Cardiac fibroblast (primary cell): ENCODE results near the gene FCHSD2.

Experiments
- DNase-seq, 2 donors: peaks; one replicate each; pipeline versions ENCODE4 v3.0.0 to v3.0.0-alpha.2; 2010; ENCODE audit warnings: low read depth in 2 of 2
- H3K4me3 ChIP-seq, 2 donors: replicated peaks in 1 of 2; 1 replicate in 1 of 2; 2 replicates in 1 of 2; pipeline ENCODE4 v1.5.1; 2011; ENCODE audit warnings: low read depth in 2 of 2, low read length in 2 of 2, mild to moderate bottlenecking in 2 of 2, moderate library complexity in 1 of 2
- TF ChIP-seq, protein P1 (sequence below): IDR thresholded peaks from one replicate; pipeline ENCODE4 v1.5.1; 2011; ENCODE audit warnings: low read depth, mild to moderate bottlenecking, low read length, inconsistent platforms

The FCHSD2 gene

DNA sequence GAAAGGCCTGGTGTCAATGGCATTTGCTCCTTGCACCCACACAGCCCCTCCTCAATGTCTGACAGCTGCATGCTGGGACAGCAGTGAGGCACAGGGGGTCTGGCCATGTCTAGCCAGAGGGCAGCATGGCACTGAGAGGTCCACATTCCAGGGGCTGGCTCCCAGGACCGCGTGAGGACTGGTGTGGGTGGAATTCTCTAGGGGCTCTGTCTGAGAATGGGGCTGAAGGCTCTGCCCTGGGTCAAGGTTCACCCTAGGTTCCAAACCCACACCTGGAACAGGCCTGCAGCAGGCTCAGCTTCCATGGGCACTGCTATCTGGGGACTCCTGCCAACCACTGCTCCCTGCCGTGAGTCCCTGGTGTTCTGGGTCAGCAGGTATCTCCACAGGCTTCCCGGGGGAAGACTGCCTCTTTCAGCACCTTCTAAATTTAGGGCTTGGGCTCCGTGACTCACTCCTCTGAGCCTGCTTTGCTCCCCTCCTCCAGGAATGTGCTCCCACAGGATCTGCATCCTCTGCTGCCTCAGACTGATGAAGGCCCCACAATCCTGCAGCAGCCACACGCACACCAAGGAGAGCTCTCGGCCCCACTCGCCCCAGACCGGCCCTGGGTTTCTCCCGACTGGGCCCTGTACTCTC is 352.5 kb downstream of the FCHSD2 start:
- DNase-seq: peak; percentile 42 to 74
- H3K4me3 ChIP-seq: no peak overlapping the region
- TF ChIP-seq, protein P1, sequence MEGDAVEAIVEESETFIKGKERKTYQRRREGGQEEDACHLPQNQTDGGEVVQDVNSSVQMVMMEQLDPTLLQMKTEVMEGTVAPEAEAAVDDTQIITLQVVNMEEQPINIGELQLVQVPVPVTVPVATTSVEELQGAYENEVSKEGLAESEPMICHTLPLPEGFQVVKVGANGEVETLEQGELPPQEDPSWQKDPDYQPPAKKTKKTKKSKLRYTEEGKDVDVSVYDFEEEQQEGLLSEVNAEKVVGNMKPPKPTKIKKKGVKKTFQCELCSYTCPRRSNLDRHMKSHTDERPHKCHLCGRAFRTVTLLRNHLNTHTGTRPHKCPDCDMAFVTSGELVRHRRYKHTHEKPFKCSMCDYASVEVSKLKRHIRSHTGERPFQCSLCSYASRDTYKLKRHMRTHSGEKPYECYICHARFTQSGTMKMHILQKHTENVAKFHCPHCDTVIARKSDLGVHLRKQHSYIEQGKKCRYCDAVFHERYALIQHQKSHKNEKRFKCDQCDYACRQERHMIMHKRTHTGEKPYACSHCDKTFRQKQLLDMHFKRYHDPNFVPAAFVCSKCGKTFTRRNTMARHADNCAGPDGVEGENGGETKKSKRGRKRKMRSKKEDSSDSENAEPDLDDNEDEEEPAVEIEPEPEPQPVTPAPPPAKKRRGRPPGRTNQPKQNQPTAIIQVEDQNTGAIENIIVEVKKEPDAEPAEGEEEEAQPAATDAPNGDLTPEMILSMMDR: no peak

DNA sequence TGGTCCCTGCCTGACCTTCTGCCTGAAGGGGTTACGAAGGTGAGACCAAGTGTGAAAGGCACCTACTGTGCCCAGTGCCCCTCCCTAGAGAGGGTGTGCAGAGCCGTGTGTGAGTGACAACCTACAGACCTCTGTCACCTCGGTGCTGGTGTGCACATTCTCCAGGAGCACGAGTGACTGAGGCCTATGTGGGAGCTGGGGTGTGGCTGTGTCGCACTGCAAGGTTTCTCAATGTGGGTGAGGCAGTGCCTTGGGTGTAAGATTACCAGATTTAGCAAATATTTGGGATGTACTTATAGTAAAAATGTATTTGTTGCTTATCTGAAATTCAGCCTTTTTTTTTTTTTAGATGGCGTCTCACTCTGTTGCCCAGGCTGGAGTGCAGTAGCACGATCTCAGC is 353.9 kb downstream of the FCHSD2 start:
- DNase-seq: no peak
- TF ChIP-seq, protein P1: no peak
- no peak overlapping the region for H3K4me3 ChIP-seq

DNA sequence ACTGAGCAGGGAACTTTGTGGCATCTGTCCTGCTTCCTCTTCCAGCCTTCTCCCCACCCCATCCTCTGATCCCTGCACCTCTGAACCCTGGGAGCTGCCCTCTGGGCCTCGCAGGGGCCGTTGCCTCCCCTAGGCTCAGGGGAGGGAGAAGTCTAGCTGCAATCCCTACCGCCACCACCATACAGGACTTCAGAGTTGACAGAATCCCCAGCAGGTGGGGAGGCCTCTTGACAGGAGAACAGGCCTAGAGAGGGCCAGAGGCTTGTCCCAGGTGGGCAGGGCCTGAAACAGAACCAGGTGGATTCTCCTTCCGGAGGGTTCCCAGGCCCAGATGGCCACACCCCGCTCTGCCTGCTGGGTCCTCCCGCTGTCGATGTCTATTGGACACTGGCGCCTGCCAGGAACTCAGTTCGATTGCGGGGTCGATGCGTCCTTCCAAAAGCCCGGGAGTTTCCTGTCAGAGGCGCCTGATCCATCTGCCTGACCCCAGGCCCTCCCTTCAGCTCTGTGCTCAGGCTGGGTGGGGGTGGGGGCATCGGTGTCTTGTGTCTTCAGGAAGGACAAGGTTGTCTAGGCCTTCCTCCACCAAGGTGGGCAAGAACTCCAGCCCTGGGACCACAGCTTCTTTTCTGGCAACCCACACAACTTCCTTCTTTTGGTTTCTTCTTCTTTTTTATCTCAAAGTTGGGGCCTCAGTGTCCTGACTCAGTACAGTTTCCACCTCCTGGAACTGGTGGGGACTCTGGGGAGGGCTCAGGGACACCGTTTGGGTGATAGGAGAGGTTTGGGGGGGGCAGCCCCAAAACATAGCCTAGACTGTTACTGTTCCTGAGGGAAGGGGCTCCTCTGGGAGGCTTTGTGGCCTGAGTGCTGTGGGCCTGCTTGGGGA is 354.7 kb downstream of the FCHSD2 start:
- H3K4me3 ChIP-seq: no peak overlapping the region
- TF ChIP-seq, protein P1: peak; percentile 14
- no peak for DNase-seq
